CD14-positive monocyte (primary cell): ENCODE measurements around the gene DISP2. TPM values are rescaled to one million over a fixed set of nuclear protein-coding genes. Genes with fewer than 3 reads are reported as not detected.

Experiments
- DNase-seq, 3 donors: peaks; one replicate each; pipeline ENCODE4 v3.0.0-alpha.2; 2011 to 2022
- H2AFZ ChIP-seq: 2 replicates; pipeline ENCODE4 v1.6.0; 2012; ENCODE audit warnings: mild to moderate bottlenecking, low read depth, low read length, inconsistent platforms; ENCODE audit not compliant: insufficient read depth, poor library complexity, severe bottlenecking
- H3K27ac ChIP-seq, 2 donors: 1 replicate in 1 of 2; 2 replicates in 1 of 2; pipeline ENCODE4 v1.5.1; 2012 to 2013; ENCODE audit warnings: low read length in 2 of 2, control low read depth in 1 of 2, inconsistent platforms in 1 of 2, low read depth in 1 of 2, mild to moderate bottlenecking in 1 of 2
- H3K27me3 ChIP-seq, 2 donors: one replicate each; pipeline versions ENCODE4 v1.6.0 to v1.6.1; 2011 to 2013; ENCODE audit warnings: low read length in 2 of 2; ENCODE audit not compliant: control insufficient read depth in 2 of 2, insufficient read depth in 2 of 2
- H3K36me3 ChIP-seq, 2 donors: replicated peaks in 1 of 2; 1 replicate in 1 of 2; 2 replicates in 1 of 2; pipeline versions ENCODE4 v1.5.1 to v1.6.1; 2012 to 2013; ENCODE audit warnings: low read length in 2 of 2, control low read depth in 1 of 2, inconsistent platforms in 1 of 2, mild to moderate bottlenecking in 1 of 2; ENCODE audit not compliant: insufficient read depth in 2 of 2, control insufficient read depth in 1 of 2
- H3K4me1 ChIP-seq, 2 donors: 1 replicate in 1 of 2; 2 replicates in 1 of 2; pipeline versions ENCODE4 v1.5.1 to v1.6.1; 2012 to 2013; ENCODE audit warnings: low read length in 2 of 2, control low read depth in 1 of 2, inconsistent platforms in 1 of 2, mild to moderate bottlenecking in 1 of 2, moderate library complexity in 1 of 2; ENCODE audit not compliant: insufficient read depth in 2 of 2, control insufficient read depth in 1 of 2
- H3K4me2 ChIP-seq: replicated peaks from 2 replicates; pipeline ENCODE3; 2012; ENCODE audit warnings: low read length, moderate library complexity, mild to moderate bottlenecking; ENCODE audit not compliant: poor library complexity, severe bottlenecking; ENCODE audit errors: extremely low read depth
- H3K4me3 ChIP-seq, 3 experiments: fragments of 200-600 bp in 1 of 3; sonication (generic) in 1 of 3; replicated peaks in 1 of 3; 1 replicate in 2 of 3; 2 replicates in 1 of 3; pipeline ENCODE4 v1.5.1; 2011 to 2013; ENCODE audit warnings: low read length in 3 of 3, mild to moderate bottlenecking in 3 of 3, control low read depth in 2 of 3, low read depth in 2 of 3, inconsistent platforms in 1 of 3, moderate library complexity in 1 of 3
- H3K79me2 ChIP-seq: 2 replicates; pipeline ENCODE4 v1.6.0; 2012; ENCODE audit warnings: mild to moderate bottlenecking, control low read depth, inconsistent platforms, low read length, moderate library complexity; ENCODE audit not compliant: insufficient read depth
- H3K9ac ChIP-seq: 2 replicates; pipeline ENCODE4 v1.6.0; 2017; ENCODE audit warnings: low read length, mild to moderate bottlenecking; ENCODE audit not compliant: insufficient read depth, poor library complexity, severe bottlenecking
- H3K9me3 ChIP-seq, 2 donors: replicated peaks in 1 of 2; 1 replicate in 1 of 2; 2 replicates in 1 of 2; pipeline versions ENCODE4 v1.5.1 to v1.6.1; 2012 to 2013; ENCODE audit warnings: low read length in 2 of 2, control low read depth in 1 of 2; ENCODE audit not compliant: control insufficient read depth in 1 of 2, insufficient read depth in 1 of 2
- H4K20me1 ChIP-seq: 2 replicates; pipeline ENCODE4 v1.6.0; 2012; ENCODE audit warnings: mild to moderate bottlenecking, low read length, control low read depth, moderate library complexity; ENCODE audit not compliant: insufficient read depth
- H3K27ac Mint-ChIP-seq, 7 donors: one replicate each; pipeline ENCODE4 v1.8.0; 2020; ENCODE audit warnings: mild to moderate bottlenecking in 7 of 7, mixed read lengths in 7 of 7, moderate library complexity in 6 of 7, inconsistent platforms in 2 of 7
- H3K27me3 Mint-ChIP-seq, 3 donors: one replicate each; pipeline ENCODE4 v1.8.0; 2021 to 2022; ENCODE audit warnings: low read depth in 3 of 3, mild to moderate bottlenecking in 3 of 3, mixed read lengths in 3 of 3, moderate library complexity in 3 of 3, inconsistent platforms in 1 of 3
- H3K36me3 Mint-ChIP-seq, 2 donors: one replicate each; pipeline ENCODE4 v1.8.0; 2020; ENCODE audit warnings: mixed read lengths in 2 of 2, inconsistent platforms in 1 of 2, mild to moderate bottlenecking in 1 of 2
- H3K4me1 Mint-ChIP-seq: one replicate; pipeline ENCODE4 v1.8.0; 2020; ENCODE audit warnings: mild to moderate bottlenecking, mixed read lengths
- H3K4me3 Mint-ChIP-seq, 2 donors: one replicate each; pipeline ENCODE4 v1.8.0; 2020; ENCODE audit warnings: mild to moderate bottlenecking in 2 of 2, mixed read lengths in 2 of 2, moderate library complexity in 1 of 2
- H3K9me3 Mint-ChIP-seq, 7 donors: one replicate each; pipeline ENCODE4 v1.8.0; 2020 to 2022; ENCODE audit warnings: mixed read lengths in 7 of 7, mild to moderate bottlenecking in 6 of 7, moderate library complexity in 6 of 7, inconsistent platforms in 2 of 7
- CTCF ChIP-seq: fragments of 200-600 bp; IDR thresholded peaks from one replicate; pipeline ENCODE4 v1.8.0; 2022; ENCODE audit warnings: antibody characterized with exemption, mild to moderate bottlenecking
- WGBS: methylation state at CpG from one replicate; pipeline ENCODE4 v1.1.5; 2013; ENCODE audit warnings: missing lambda C conversion rate; ENCODE audit not compliant: insufficient coverage; 5-methylcytosine and 5-hydroxymethylcytosine counted together
- intact Hi-C, 2 donors: fragments of 100-400 bp; cut with micrococcal nuclease; formaldehyde crosslinking; loops; one replicate each; pipeline versions ENCODE4 v1.15.0 to v1.15.1; 2023
- polyA plus RNA-seq, 3 donors: library from polyadenylated mRNA; depleted of rRNA in 1 of 3; unstranded in 2 of 3; stranded (reverse) in 1 of 3; fragments of 300-500 nt in 2 of 3; fragments of >200 nt in 1 of 3; fragmentation: Illumina TruSeq in 2 of 3; gene quantifications; 1 replicate in 2 of 3; 2 replicates in 1 of 3; pipeline ENCODE4 v1.2.3, GENCODE V29; 2012 to 2021

The DISP2 gene
- polyA plus RNA-seq, 3 donors, result 0.01 TPM; not detected in 1

GRCh38 chr15:40369474-40369869 is 11.5 kb downstream of the DISP2 start:
- Histone ChIP-seq H3K4me3 (no peak overlapping the region), H3K4me2 (no peak overlapping the region), H4K20me1 (no peaks in the 10 kb centered on the region), H3K9me3 (no peaks in the 10 kb centered on the region), H3K79me2 (no peaks in the 10 kb centered on the region), H2AFZ (no peak overlapping the region), H3K27ac (no peak overlapping the region), H3K9ac (no peak overlapping the region), H3K27me3 (no peaks in the 10 kb centered on the region), H3K36me3 (no peaks in the 10 kb centered on the region), H3K4me1 (peaks cover 24 to 35% of the 10 kb centered on the region in 2 donors)
- Mint-ChIP-seq H3K27ac (no peak overlapping the region), H3K4me3 (no peak overlapping the region), H3K27me3 (peaks cover 2 to 8% (median 6%) of the 10 kb centered on the region in 3 donors), H3K4me1 (peaks cover 30% of the 10 kb centered on the region), H3K9me3 (no peaks in the 10 kb centered on the region), H3K36me3 (peaks cover 4% of the 10 kb centered on the region in 2 donors)
- WGBS, result 95% methylated on average over 10 of the region's 10 CpGs
- no peak for DNase-seq
- intact Hi-C loops, result loop anchor here (5.0 kb wide), 2 partner anchors 38 to 53 kb away; partner anchors contain the start of gene IVD (in 1 of the 2)
- no peak for TF ChIP-seq CTCF

DNA sequence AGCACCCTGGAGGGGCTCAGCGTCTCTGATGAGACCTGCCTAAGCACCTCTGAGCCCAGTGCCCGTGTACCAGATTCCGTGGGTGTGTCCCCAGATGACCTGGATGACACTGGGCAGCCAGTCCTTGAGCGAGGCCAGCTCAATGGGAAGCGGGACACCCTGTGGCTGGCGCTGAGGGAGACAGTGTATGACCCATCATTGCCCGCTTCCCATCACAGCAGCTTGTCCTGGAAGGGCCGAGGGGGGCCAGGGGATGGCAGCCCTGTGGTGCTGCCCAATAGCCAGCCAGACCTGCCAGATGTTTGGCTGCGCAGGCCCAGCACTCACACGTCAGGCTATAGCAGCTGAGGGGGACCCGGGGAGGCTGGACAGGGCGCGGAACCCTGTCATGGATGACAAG is 12.0 kb downstream of the DISP2 start:
- H3K27me3 ChIP-seq, result no peaks in the 10 kb centered on the region
- intact Hi-C loops, result loop anchor here (5.0 kb wide), 2 partner anchors 37 to 52 kb away; partner anchors contain the start of gene IVD (in 1 of the 2)
- no peak overlapping the region for H3K27ac Mint-ChIP-seq
- H3K36me3 ChIP-seq, result no peaks in the 10 kb centered on the region
- H3K4me3 Mint-ChIP-seq, result no peak overlapping the region
- H2AFZ ChIP-seq, result no peak overlapping the region
- TF ChIP-seq CTCF, result no peak
- peaks cover 4% of the 10 kb centered on the region in 2 donors for H3K36me3 Mint-ChIP-seq
- H4K20me1 ChIP-seq, result no peaks in the 10 kb centered on the region
- no peak for DNase-seq
- H3K9me3 Mint-ChIP-seq, result no peaks in the 10 kb centered on the region
- no peak overlapping the region for H3K4me2 ChIP-seq
- peaks cover 29% of the 10 kb centered on the region for H3K4me1 Mint-ChIP-seq
- peaks cover 24 to 35% of the 10 kb centered on the region in 2 donors for H3K4me1 ChIP-seq
- no peaks in the 10 kb centered on the region for H3K79me2 ChIP-seq
- H3K4me3 ChIP-seq, result no peak overlapping the region
- no peak overlapping the region for H3K9ac ChIP-seq
- peaks cover 2 to 8% (median 6%) of the 10 kb centered on the region in 3 donors for H3K27me3 Mint-ChIP-seq
- no peaks in the 10 kb centered on the region for H3K9me3 ChIP-seq
- H3K27ac ChIP-seq, result no peak overlapping the region
- over 99% methylated on average over 11 of the region's 13 CpGs for WGBS
